Islet of Langerhans (tissue), 1 donor: Measurements from ENCODE around the gene CAPN15.

Experiments used
- FAIRE-seq: peaks from one replicate; lab custom pipeline; 2011; peaks lifted over from hg19 to GRCh38; lab: Jason Lieb, UNC

CAPN15 gene

DNA sequence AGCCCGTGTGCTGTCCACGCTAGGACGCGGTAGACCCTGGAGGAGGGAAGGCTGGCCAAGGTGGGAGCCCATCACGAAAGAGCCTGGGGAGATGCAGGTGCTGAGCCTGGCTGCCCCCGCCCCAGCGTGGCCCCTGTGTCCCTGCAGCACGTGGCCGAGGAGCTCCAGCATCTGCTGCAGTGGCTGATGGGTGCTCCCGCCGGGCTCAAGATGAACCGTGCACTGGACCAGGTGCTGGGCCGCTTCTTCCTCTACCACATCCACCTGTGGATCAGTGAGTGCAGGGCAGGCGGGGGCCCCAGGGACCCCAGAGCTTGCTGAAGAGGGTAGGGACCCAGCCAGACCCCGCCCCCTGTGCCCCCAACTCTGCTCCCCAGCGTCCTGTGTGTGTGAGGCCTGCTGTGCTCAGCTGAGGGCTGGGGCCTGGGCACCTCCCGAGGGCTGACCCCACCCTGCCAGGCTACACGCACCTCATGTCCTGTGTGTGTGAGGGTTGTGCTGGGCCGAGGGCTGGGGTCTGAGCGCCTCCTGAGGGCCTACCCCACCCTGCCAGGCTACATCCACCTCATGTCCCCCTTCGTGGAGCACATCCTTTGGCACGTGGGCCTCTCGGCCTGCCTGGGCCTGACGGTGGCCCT is 50.8 kb downstream of the CAPN15 start:
- no peak for FAIRE-seq

GRCh38 chr16:578870-579405 is 51.4 kb downstream of the CAPN15 start:
- no peak for FAIRE-seq

DNA sequence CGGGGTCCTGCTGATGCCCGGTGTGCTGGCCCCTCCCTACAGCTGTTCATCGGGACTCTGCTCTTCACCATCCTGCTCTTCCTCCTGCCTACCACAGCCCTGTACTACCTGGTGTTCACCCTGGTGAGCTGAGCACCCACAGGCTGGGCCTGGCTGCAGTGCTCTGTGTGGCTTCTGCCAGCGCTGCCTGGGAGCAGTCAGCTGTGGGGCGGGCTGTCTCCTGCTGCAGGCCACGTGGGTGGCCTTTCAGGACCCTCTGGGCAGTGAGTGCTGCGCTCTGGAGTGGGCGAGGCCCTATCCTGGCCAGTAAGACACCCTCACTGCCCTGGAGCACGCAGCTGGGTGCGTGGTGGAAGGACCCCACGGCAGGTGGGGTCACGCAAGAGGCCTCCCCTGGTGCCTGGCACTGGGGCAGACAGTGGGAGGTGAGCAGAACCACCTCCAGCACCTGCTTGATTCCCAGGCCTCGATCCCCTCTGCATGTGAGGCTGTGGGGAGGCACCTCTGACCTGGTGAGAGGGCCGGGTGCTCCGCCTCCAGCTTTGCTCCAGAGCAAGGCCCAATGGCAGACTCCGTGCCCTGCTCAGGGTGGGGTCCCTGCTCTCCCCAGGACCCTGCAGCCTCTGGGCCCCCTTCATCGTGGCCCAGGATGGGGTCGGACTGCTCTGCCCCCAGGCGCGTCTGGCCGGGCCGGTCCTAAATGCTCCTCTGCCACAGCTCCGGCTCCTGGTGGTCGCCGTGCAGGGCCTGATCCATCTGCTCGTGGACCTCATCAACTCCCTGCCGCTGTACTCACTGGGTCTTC is 52.8 kb downstream of the CAPN15 start:
- no peak for FAIRE-seq

DNA sequence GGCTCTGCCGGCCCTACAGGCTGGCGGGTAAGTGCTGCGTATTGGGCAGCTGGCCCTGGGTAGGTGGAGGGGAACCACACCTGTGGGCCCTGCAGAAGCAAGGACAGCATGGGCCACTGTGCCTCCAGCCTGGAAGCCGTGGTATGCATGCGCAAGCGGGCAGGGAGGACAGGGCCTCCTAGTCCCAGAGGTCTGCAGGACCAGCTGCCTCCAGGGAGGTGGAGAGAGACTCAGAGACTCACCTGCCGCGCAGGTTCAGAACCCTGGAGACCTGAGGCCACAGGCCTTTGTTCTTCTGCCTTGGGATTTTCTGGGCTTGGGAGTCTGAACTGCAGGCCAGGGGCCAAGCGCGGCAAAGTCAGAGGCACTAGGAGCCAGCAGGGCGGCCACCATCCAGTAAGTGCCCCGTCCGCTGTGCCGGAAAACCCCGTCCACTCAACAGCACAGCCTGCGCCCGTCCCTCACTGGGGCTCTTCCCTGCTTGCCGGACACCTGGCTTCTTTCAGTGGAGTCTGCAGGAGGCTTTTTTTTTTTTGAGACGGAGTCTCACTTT is 53.5 kb downstream of the CAPN15 start:
- FAIRE-seq: no peak

DNA sequence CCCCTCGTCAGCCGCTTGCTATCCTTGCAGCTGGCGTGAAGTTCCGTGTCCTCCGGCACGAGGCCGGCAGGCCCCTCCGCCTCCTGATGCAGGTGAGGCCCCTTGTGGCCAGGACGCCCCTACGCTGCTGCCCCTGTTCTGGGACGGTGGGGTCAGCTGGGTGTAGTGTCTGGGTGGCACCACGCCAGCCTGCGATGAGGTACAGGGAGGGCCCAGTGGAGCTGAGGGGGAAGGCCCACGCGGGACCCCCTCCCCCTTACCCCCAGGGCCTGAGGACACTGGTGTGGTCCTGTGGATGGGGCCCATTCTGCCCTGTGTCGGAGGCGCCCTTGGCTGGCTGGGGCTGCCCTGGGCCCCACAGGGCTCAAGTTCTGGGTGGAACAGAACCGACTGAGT is 54.7 kb downstream of the CAPN15 start:
- FAIRE-seq: no peak

DNA sequence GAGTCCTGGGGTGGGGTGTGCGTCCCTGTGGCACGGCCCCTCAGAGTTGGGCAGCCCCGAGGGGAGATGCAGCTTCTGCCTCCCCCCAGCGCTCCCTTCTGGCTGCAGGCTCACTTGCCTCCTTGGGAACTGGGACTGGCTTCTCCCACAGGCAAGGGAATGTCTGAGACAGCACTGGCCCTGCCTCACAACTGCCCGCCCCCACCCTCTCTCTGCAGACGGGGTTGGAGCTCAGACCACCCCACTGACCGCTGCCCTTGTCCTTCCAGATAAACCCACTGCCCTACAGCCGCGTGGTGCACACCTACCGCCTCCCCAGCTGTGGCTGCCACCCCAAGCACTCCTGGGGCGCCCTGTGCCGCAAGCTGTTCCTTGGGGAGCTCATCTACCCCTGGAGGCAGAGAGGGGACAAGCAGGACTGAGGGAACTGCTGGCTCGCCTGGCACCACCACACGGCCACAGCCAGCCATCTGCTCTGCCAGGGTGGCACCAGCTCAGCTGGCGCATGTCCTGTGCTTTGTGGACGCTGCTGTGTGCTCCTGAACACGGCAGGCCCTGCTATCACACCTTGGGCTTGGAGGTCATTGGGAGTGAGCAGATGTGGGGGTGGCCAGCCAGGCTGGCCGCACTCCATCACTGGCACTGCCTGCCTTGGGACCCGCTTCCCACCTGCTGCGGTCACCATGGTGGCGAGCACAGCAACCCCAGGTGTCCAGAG is 55.3 kb downstream of the CAPN15 start:
- FAIRE-seq: no peak

GRCh38 chr16:583470-583814 is 55.9 kb downstream of the CAPN15 start:
- FAIRE-seq: no peak

DNA sequence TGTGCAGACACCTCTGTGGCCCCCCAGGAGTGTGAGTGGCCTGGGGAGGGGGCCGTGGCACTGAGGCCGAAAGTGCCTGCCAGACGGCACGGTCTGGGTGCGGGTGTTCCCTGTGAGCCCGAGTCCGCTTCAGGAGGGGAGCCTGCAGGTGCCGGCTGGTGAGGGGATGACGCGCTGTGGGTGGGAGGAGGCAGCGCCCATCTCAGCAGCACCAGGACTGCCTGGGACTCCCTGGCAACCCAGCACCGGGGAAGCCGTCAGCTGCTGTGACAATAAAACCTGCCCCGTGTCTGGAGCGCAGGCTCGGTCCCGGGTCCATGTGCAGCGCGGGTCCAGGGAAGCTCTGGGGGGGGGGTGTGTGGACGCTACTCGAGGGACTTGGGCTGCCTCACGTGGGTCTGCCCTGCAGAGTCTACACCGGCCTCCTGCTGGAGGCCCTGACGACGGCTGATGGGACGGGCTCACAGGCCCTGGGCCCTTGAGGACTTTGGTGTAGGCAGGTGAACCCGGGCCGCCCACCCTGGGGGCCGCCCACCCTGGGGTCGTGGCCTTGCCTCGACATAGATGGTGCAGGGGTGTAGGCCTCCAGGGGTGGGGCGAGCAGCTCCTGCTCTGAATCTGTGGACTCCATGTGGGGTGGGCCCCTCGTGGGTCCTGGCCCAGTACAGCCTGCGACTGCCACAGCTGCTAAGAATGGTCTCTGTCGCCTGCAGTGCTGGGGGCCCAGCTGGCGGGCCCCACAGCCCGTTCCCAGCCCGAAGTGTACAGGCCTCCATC is 56.5 kb downstream of the CAPN15 start:
- no peak for FAIRE-seq

GRCh38 chr16:585351-585750 is 57.8 kb downstream of the CAPN15 start:
- FAIRE-seq: no peak

DNA sequence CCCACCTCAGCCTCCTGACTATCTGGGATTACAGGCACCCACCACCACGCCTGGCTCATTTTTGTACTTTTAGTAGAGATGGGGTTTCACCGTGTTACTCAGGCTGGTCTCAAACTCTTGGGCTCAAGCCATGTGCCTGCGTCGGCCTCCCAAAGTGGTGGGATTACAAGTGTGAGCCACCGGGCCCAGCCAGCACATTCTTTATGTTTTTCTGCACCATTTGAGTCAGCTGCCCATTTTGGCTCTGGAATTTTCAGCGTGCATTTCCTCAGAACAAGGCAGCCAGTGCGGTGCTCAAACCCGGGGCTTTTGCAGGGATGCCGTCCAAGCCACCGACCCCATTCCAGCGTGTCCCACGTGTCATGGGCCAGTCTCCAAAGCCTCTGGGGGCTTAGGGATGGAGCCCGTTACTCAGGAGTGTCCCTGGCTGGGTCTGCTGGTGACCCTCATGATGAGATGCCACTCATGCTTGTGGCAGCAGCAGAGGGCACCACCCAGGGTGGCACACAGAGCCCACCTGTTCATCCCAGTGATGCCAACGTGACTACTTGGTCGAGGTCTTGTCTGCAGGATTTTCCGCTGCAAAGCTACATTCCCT is 58.6 kb downstream of the CAPN15 start:
- FAIRE-seq: no peak

DNA sequence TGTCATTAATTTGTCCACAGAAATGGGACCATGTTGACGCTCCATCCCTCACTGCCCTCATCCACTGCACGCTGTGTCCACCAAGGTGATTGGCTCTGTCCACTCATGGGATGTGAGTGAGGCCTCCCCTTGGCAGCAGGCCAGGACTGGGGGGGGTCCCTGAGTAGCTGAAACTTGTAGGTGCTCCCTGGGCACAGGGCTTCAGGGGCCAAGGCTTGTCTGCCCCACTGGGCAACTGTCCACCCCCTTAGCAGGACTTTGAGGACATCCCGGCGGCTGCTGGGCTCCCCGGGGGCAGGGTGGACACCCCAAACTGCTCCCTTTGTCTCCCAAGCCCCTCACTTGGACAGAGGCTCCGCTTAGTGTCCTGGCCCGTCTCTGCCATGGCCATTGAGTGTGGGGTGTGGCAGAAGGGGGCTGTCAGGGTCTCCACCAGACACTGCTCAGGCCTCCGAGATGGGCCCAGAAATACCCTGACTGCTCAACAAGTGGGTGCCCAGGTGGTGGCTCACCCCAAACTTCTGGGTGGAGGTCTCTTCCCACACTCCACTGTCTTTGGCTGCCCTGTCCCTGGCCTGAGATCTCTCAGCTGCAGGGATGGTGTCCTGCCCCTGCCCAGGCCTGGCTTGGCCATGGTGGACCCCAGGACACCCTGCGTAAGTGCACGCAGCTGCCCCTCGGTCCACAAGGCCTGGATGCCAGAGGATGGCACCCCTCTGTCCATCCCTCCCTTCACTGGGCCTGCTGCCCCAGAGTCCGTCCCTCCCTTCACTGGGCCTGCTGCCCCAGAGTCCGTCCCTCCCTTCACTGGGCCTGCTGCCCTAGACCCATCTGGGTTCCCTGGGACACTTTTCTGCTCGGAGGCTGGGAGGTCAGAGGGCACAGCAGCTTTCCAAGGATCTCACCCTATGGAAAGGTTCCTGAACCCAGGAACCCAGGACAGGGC is 59.4 kb downstream of the CAPN15 start:
- FAIRE-seq: no peak

DNA sequence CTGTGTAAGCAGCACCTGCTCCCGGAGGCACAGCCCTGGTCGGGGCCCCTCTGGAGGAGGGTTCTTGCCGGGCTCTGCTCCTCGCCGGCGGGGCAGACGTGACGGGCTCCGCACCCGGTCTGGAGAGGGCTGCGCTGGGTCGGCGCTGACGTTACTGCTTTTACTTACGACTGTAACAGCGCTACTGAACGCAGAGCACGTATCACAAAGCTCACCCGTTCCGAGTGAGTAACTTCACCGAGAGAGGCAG is 61.1 kb downstream of the CAPN15 start:
- FAIRE-seq: no peak

GRCh38 chr16:588889-589657 is 61.6 kb downstream of the CAPN15 start:
- FAIRE-seq: no peak

DNA sequence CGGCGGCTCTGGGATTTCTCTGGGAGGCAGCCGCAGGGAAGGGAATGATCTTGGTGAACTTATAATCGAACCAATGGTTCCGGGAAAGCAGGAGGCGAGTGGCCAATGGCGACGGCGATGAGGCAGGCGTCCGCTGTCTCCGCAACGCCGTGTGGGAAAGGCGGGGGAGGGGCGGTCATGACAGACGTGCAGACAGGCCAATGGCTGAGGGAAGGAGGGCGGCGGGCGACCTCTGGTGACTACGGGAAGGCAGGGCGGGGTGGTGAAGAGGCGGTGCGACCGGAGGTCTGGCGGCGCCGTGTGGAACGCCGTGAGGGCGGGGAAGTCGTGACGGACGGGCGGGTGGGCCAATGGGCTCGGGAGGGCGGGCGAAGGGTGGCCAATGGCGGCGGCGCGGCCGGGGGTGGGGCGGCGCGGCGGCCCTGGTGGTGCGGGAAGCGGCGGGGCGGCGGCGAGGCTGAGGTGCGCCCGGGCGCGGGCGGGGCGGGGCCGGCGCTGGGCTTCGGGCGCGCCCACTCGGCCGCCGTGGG is 62.2 kb downstream of the CAPN15 start, which contains the start of gene RAB40C:
TSS of gene RAB40C (plus strand) at position 409 of the 530 bp plus-strand sequence. CDS start 226 bp downstream, outside the sequence.
- no peak for FAIRE-seq

DNA sequence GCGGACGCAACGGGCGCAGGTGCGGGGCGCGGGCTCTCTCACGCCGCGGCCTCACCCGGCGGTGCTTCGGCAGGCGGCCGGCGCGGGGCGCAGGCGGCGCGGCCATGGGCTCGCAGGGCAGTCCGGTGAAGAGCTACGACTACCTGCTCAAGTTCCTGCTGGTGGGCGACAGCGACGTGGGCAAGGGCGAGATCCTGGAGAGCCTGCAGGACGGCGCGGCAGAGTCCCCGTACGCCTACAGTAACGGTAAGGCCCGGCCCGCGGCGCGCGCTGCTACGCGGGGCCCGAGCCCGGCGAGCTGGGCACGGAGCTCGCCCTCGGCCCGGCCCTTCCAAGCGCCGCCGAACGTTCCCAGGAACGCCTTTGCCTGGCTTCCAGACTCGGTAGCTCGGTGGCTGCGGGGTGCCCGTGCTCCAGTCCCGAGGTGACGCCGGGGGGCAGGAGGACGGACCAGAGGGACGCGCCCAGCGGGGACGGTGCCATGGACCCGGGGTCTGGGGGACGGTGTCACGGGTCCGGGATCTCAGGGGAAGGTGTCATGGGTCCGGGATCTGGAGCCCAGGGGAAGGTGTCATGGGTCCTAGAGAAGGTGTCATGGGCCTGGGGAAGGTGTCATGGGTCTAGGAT is 62.8 kb downstream of the CAPN15 start:
- FAIRE-seq: no peak

DNA sequence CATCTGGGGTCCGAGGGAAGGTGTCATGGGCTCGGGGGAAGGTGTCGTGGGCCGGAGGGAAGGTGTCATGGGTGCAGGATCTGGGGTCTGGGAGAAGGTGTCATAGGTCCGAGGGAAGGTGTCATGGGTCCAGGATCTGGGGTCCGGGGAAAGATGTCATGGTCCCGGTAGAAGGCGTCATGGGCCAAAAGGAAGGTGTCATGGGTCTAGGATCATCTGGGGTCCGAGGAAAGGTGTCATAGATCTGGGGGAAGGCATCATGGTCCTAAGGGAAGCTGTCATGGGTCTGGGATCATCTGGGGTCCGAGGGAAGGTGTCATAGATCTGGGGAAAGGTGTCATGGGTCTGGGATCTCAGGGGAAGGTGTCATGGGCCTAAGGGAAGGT is 63.3 kb downstream of the CAPN15 start:
- FAIRE-seq: no peak

GRCh38 chr16:591231-591630 is 63.7 kb downstream of the CAPN15 start:
- no peak for FAIRE-seq

DNA sequence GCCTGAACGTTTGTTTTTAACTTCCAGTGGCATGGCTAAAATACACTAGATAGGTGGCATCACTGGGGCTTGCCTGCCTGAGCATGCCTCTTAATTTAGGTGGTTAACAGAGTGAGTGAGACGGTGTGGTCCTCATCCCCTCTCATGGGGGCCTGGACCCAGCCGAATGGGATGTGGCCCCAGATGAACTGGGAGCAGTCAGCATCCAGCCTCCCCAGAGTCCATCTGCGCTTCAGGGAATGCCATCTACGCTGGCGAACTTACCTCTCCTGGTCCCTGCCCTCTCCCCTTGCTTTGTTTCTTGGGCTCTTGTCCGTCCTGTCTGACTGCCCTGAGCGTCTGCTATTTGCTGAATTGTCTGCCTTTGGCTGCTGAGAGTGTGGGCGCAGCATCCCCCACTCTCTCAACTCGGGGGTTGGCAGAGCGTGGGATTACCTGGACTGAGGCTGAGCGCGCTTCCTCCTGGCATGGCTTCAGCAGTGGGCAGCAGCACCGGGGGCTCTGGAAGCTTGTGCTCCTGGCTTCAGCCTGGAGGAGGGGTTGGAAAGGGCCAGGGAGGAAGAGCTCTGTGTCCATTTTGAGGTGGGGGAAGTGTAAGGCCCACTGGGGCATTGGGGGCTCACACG is 64.5 kb downstream of the CAPN15 start:
- no peak for FAIRE-seq
